NT2/D1 (cell line): ENCODE results near the gene TXK.

ENCODE experiments used
- YY1 ChIP-seq: IDR thresholded peaks from 2 replicates; pipeline ENCODE4 v1.6.1; 2011; ENCODE audit not compliant: insufficient read length, insufficient read depth
- ZNF274 ChIP-seq: IDR thresholded peaks from 2 replicates; pipeline ENCODE4 v1.6.1; 2011; ENCODE audit warnings: mild to moderate bottlenecking, low read depth, low read length

- no peak for TF ChIP-seq YY1
- TF ChIP-seq ZNF274 = no peak
Measured at GRCh38 chr4:48175806-48176205, 41.8 kb upstream of the TXK start.
